HL-60/S4 (cell line): ENCODE measurements around the gene CRB1.

Experiments
- in situ Hi-C: fragments of 300-500 bp; cut with MboI; formaldehyde crosslinking; loops from 2 replicates; pipeline ENCODE4 v1.14.3; 2022; ENCODE audit warnings: low sequenced_read_pairs

Gene CRB1

GRCh38 chr1:197519741-197520334 is 251.8 kb downstream of the CRB1 start:
- in situ Hi-C loops, result loop anchor here (10.0 kb wide), 1 partner anchor 945 kb away; no protein-coding TSS in a partner anchor

- in situ Hi-C loops, result loop anchor here (10.0 kb wide), 1 partner anchor 944 kb away; no protein-coding TSS in a partner anchor
Observed at GRCh38 chr1:197521118-197521739, 253.2 kb downstream of the CRB1 start.

GRCh38 chr1:197526736-197527371 is 258.8 kb downstream of the CRB1 start:
- in situ Hi-C loops, result loop anchor here (10.0 to 25.0 kb wide), 2 partner anchors 938 to 1185 kb away; no protein-coding TSS in a partner anchor
